Left lung (tissue), 14 donors: ENCODE data around the gene IFNL1. TPM values are rescaled to one million over a fixed set of nuclear protein-coding genes. Genes with fewer than 3 reads are reported as not detected.

Source experiments
- ATAC-seq: fragments of 200-7000 bp; cut with Tn5 transposase; one replicate; pipeline ENCODE4 v1.9.1; 2020; ENCODE audit warnings: moderate library complexity
- DNase-seq, 4 donors: peaks; one replicate each; pipeline ENCODE4 v3.0.0-alpha.2; 2013 to 2020
- H3K27ac ChIP-seq, 2 donors: fragments of 200-600 bp; sonication (generic) in 1 of 2; one replicate each; pipeline versions ENCODE4 v1.5.0 to v1.8.0; 2020 to 2021
- H3K27me3 ChIP-seq, 2 donors: fragments of 200-600 bp; sonication (generic) in 1 of 2; one replicate each; pipeline versions ENCODE4 v1.5.0 to v1.8.0; 2020 to 2021
- H3K36me3 ChIP-seq, 2 donors: fragments of 200-600 bp; sonication (generic) in 1 of 2; one replicate each; pipeline versions ENCODE4 v1.5.0 to v1.8.0; 2020 to 2021
- H3K4me1 ChIP-seq, 2 donors: fragments of 200-600 bp; one replicate each; pipeline ENCODE4 v1.8.0; 2021
- H3K4me3 ChIP-seq, 2 donors: fragments of 200-600 bp; sonication (generic) in 1 of 2; one replicate each; pipeline versions ENCODE4 v1.5.0 to v1.8.0; 2020 to 2021; ENCODE audit warnings: mild to moderate bottlenecking in 1 of 2
- H3K9me3 ChIP-seq, 2 donors: fragments of 200-600 bp; sonication (generic) in 1 of 2; one replicate each; pipeline versions ENCODE4 v1.5.0 to v1.8.0; 2020 to 2021
- CTCF ChIP-seq, 2 donors: fragments of 200-600 bp; sonication (generic) in 1 of 2; IDR thresholded peaks; one replicate each; pipeline versions ENCODE4 v1.5.0 to v1.8.0; 2021; ENCODE audit warnings: antibody characterized with exemption in 2 of 2
- intact Hi-C, 2 donors: fragments of 100-400 bp; cut with DNase I; formaldehyde crosslinking; loops; one replicate each; pipeline versions ENCODE4 v1.11.2 to v1.14.2; 2022
- long read RNA-seq, 12 donors: library from polyadenylated mRNA in 2 of 12; unstranded in 2 of 12; transcript quantifications; one replicate each; pipeline ENCODE4 v2.0.0 and lab custom pipeline, GENCODE V29; 2019 to 2026
- polyA plus RNA-seq, 6 donors: library from polyadenylated mRNA; unstranded; fragments of 120-200 nt; gene quantifications; one replicate each; pipeline ENCODE4 v1.2.1, GENCODE V29; 2013; ENCODE audit not compliant: insufficient read length in 6 of 6
- total RNA-seq, 2 donors: library from RNA; stranded (reverse); fragmentation: NEBNext Ultra II Directional; extraction: Animal tissue kit (Norgen Biotek cat#: 25700); gene quantifications; one replicate each; pipeline ENCODE4 v1.2.1, GENCODE V29; 2021
- donor health status: DM: no; HTN: yes; CAD: no.
- donor health status: DM: no; HTN: no; CAD: no.

The IFNL1 gene
- total RNA-seq (not detected), polyA plus RNA-seq (not detected)
- long read RNA-seq, donor 1 = 0 reads
- long read RNA-seq, donor 2 = 0 reads
- long read RNA-seq, donor 3 = 0 reads
- long read RNA-seq, donor 4 = 0 reads
- long read RNA-seq, donor 5 = 0 reads
- long read RNA-seq, donor 6 = 0 reads
- long read RNA-seq, donor 7 = 0 reads
- long read RNA-seq, donor 8 = 0 reads
- long read RNA-seq, donor 9 = 0 reads
- long read RNA-seq, donor 10 = 0 reads
- long read RNA-seq, donor 11 = 0 reads
- long read RNA-seq, donor 12 = 0 reads

- Histone ChIP-seq H3K9me3 (no peaks in the 10 kb centered on the region), H3K27me3 (peaks cover 0 to 8% of the 10 kb centered on the region in 2 donors), H3K36me3 (no peaks in the 10 kb centered on the region), H3K4me1 (no peaks in the 10 kb centered on the region), H3K27ac (no peak within 1 kb of the TSS), H3K4me3 (no peak within 1 kb of the TSS)
- intact Hi-C loops = no loop called here
- no peak for TF ChIP-seq CTCF (IDR thresholded peaks at IDR 0.05)
- ATAC-seq (peak; percentile 92), DNase-seq (peak in 1 of 4 donors; percentile 44)
Observed at GRCh38 chr19:39296055-39296645, at the start of gene IFNL1. IFNL1 (plus strand) TSS chr19:39296407; CDS start chr19:39296422, 15 bp downstream.

DNA sequence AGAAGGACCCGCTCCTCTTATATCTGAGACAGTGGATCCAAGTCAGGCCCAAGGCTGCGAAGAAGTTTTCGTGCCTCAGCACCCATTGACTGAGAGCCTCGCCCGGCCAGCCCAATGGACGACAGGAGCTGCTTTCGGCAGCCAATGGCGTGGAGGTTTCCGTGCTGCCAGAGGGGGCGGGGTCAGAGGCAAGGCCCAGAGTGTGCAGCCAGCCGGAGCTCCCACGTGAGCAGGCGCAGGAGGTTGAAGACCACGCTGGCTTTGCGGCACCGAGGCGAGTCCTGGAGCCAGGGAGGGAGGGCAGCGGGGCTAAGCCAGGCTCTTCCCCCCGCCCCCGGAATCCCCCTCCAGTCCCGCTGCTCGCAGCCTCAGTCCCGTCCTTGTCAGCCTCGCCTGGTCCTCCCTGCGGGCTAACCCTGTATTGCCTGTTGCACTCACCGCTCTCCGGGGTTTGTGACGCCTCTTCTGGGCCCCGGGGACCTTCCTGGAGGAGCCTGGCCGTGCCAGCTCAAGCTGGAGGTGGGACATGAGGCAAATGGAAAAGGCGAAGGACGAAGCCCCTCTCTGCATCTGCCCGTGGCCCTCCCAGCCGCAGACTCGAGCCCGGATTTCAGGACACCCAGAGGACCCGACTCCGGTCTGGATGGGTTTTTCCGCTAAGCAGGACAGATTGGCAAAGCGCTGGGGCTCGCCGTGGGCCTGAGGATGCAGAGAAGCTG lies 49.1 kb upstream of the IFNL1 start:
- no peaks in the 10 kb centered on the region for H3K36me3 ChIP-seq
- intact Hi-C loops = no loop called here
- DNase-seq (peak in 1 of 4 donors; percentile 81), ATAC-seq (peak; percentile 65)
- peaks cover 0 to 4% of the 10 kb centered on the region in 2 donors for H3K4me1 ChIP-seq
- H3K27ac ChIP-seq = no peak overlapping the region
- no peak overlapping the region for H3K4me3 ChIP-seq
- no peaks in the 10 kb centered on the region for H3K9me3 ChIP-seq
- H3K27me3 ChIP-seq = peaks cover 22 to 64% of the 10 kb centered on the region in 2 donors
- no peak for TF ChIP-seq CTCF (IDR thresholded peaks at IDR 0.05)

GRCh38 chr19:39247701-39248664 lies 48.2 kb upstream of the IFNL1 start:
- peak; percentile 77 for ATAC-seq
- intact Hi-C loops = no loop called here
- Histone ChIP-seq H3K4me1 (peaks cover 0 to 4% of the 10 kb centered on the region in 2 donors), H3K4me3 (no peak overlapping the region), H3K9me3 (no peaks in the 10 kb centered on the region), H3K36me3 (no peaks in the 10 kb centered on the region), H3K27me3 (peaks cover 22 to 61% of the 10 kb centered on the region in 2 donors), H3K27ac (no peak overlapping the region)
- TF ChIP-seq CTCF (IDR thresholded peaks at IDR 0.05) = no peak
- DNase-seq = peak in 1 of 4 donors; percentile 76

GRCh38 chr19:39248806-39249205 lies 47.4 kb upstream of the IFNL1 start, which contains the start of gene IFNL4:
IFNL4 (minus strand) TSS chr19:39248856.
- peaks cover 0 to 4% of the 10 kb centered on the region in 2 donors for H3K4me1 ChIP-seq
- H3K4me3 ChIP-seq = no peak within 1 kb of the TSS
- DNase-seq (no peak), ATAC-seq (no peak)
- no peak for TF ChIP-seq CTCF (IDR thresholded peaks at IDR 0.05)
- no peaks in the 10 kb centered on the region for H3K36me3 ChIP-seq
- H3K27me3 ChIP-seq = peaks cover 22 to 53% of the 10 kb centered on the region in 2 donors
- H3K27ac ChIP-seq = no peak within 1 kb of the TSS
- intact Hi-C loops = no loop called here
- H3K9me3 ChIP-seq = no peaks in the 10 kb centered on the region
